ENCODE measurements around the gene KRTAP9-4. TPM values are rescaled to one million over a fixed set of nuclear protein-coding genes. Genes with fewer than 3 reads are reported as not detected.
"Not testable (repeated sequence)": the region's sequence is repeated elsewhere in the genome, so short reads cannot be mapped to it uniquely, and the experiment has no call there.

Gene KRTAP9-4
- total RNA-seq, 2 experiments from 2014 or later: not detected

- H3K4me3 Mint-ChIP-seq; intact Hi-C loops (cut with DNase I, micrococcal nuclease); ATAC-seq (ENCODE audit: poor library complexity); H3K4me1 Mint-ChIP-seq (ENCODE audit: low read depth); H3K36me3 ChIP-seq (ENCODE audit: insufficient read depth, low read length); H3K9me3 ChIP-seq (ENCODE audit: control insufficient read depth in 1 of 2, insufficient read depth in 1 of 2, low read length in 2 of 2); H3K27ac ChIP-seq (ENCODE audit: low read depth in 1 of 2, low read length in 2 of 2); H3K4me1 ChIP-seq (ENCODE audit: insufficient read depth, low read length); DNase-seq; H3K36me3 Mint-ChIP-seq (ENCODE audit: low read depth); CTCF ChIA-PET; H3K4me3 ChIP-seq (ENCODE audit: low read length); POLR2A ChIA-PET; H3K9me3 Mint-ChIP-seq; H3K27me3 Mint-ChIP-seq; H3K27me3 ChIP-seq (ENCODE audit: control insufficient read depth in 1 of 2, insufficient read depth in 2 of 2, low read length in 2 of 2); H3K27ac Mint-ChIP-seq: not testable (repeated sequence)
These were observed 2.3 kb upstream of the KRTAP9-4 start for GRCh38 chr17:41246995-41247787.

DNA sequence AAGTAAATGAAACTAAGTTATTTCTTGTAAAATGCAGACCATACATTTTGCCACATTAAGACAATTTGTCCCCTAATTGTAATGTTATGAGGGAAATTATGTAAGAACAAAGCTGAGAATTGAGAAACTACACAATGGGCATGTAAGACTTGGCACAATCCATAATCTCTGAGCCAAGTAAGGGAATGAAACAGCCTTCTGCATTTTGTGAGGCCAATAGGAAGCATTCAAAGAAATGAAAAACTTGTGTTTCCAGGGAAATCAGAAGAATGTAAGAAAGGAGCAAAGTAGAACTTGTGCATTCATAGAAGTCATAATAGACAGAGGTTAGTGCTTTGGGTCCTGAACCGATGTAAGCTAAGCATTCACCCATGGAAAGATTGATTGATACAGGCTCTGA, 1.8 kb downstream of the KRTAP9-4 start:
- no peak overlapping the region for H3K27ac Mint-ChIP-seq
- H3K27ac ChIP-seq (ENCODE audit: low read depth in 1 of 2, low read length in 2 of 2): no peak overlapping the region
- DNase-seq: no peak
- H3K4me3 ChIP-seq (ENCODE audit: low read length): no peak overlapping the region
- no peak for TF ChIP-seq CTCF (IDR thresholded peaks at IDR 0.05)
- ChIA-PET CTCF (no interaction called here), POLR2A (no interaction called here)
- intact Hi-C loops (cut with DNase I, micrococcal nuclease): loop anchor here in 1 of 2 experiments (5.0 kb wide), 1 partner anchor 41 kb away; no protein-coding TSS in a partner anchor
- H3K36me3 Mint-ChIP-seq (ENCODE audit: low read depth): no peaks in the 10 kb centered on the region
- H3K4me3 Mint-ChIP-seq: no peak overlapping the region
- H3K27me3 Mint-ChIP-seq: peaks cover 9% of the 10 kb centered on the region
- H3K4me1 Mint-ChIP-seq (ENCODE audit: low read depth): no peaks in the 10 kb centered on the region
- no peaks in the 10 kb centered on the region for H3K27me3 ChIP-seq (ENCODE audit: control insufficient read depth in 1 of 2, insufficient read depth in 2 of 2, low read length in 2 of 2)
- H3K9me3 Mint-ChIP-seq: no peaks in the 10 kb centered on the region
- H3K4me1 ChIP-seq (ENCODE audit: insufficient read depth, low read length): no peaks in the 10 kb centered on the region
- no peak for ATAC-seq (ENCODE audit: poor library complexity)
- no peaks in the 10 kb centered on the region for H3K36me3 ChIP-seq (ENCODE audit: insufficient read depth, low read length)
- no peaks in the 10 kb centered on the region for H3K9me3 ChIP-seq (ENCODE audit: control insufficient read depth in 1 of 2, insufficient read depth in 1 of 2, low read length in 2 of 2)

DNA sequence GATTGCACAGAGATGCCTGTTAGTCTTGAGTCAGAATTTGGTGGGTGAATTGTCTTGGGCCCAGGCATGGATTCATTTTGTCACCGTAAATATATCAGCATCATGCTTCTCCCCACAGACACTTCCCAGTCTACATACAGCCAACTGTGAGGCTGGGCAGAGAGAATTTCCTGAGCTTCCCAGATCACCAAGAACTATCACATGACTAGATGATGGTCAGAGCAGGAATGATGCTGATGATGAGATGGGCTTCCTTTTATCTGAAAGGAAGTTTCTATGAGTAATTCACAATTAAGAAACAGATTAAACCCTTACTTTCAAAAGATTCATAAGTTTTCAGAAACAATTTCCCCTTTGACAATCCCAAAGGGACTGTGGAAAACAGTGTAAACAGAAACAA, 5.4 kb downstream of the KRTAP9-4 start:
- Mint-ChIP-seq H3K27me3 (peaks cover 20% of the 10 kb centered on the region), H3K4me3 (no peak overlapping the region)

DNA sequence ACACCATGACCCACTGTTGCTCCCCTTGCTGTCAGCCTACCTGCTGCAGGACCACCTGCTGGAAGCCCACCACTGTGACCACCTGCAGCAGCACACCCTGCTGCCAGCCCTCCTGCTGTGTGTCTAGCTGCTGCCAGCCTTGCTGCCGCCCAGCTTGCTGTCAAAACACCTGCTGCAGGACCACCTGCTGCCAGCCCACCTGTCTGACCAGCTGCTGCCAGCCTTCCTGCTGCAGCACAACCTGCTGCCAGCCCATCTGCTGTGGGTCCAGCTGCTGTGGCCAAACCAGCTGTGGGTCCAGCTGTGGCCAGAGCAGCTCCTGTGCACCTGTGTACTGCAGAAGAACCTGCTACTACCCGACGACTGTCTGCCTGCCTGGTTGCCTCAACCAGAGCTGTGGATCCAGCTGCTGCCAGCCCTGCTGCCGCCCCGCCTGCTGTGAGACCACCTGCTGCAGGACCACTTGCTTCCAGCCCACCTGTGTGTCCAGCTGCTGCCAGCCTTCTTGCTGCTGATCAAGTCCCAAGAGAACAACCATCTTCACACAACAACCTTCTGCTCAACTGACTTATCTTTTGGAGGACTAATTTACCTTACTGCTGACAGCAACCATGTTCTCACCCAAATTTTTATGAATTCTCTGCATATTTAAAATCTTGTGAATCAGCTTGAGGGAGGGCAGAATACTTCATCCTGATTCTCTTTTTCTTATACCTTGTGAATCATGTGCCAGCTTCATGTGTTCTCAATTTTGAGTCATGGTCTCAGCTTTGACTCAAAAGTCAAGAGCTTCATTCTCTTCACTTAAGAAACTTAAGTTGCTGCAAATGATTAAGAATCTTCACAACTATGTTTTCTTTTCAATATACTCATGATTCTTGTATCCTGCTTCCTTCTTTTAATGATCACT, 6.1 kb downstream of the KRTAP9-4 start, which contains the start of gene KRTAP9-9:
Gene KRTAP9-9, plus strand, starts transcription at position 4 of the 910 bp plus-strand sequence.
- ATAC-seq (ENCODE audit: poor library complexity); DNase-seq; H3K36me3 Mint-ChIP-seq (ENCODE audit: low read depth); H3K4me1 ChIP-seq (ENCODE audit: insufficient read depth, low read length); POLR2A ChIA-PET; H3K27me3 ChIP-seq (ENCODE audit: control insufficient read depth in 1 of 2, insufficient read depth in 2 of 2, low read length in 2 of 2); H3K4me1 Mint-ChIP-seq (ENCODE audit: low read depth); H3K9me3 ChIP-seq (ENCODE audit: control insufficient read depth in 1 of 2, insufficient read depth in 1 of 2, low read length in 2 of 2); H3K9me3 Mint-ChIP-seq; H3K27ac ChIP-seq (ENCODE audit: low read depth in 1 of 2, low read length in 2 of 2); intact Hi-C loops (cut with DNase I, micrococcal nuclease); H3K27ac Mint-ChIP-seq; H3K36me3 ChIP-seq (ENCODE audit: insufficient read depth, low read length); H3K4me3 ChIP-seq (ENCODE audit: low read length); H3K4me3 Mint-ChIP-seq: not testable (repeated sequence)
- CTCF ChIA-PET: interaction anchor here (0.9 kb wide), 1 partner anchor 31 kb away, joined by 3 read pairs; no protein-coding TSS in a partner anchor
- H3K27me3 Mint-ChIP-seq: peaks cover 24% of the 10 kb centered on the region

More for the DNA sequence above, 5.4 kb downstream of the KRTAP9-4 start:
- ChIA-PET CTCF (no interaction called here), POLR2A (no interaction called here)
- no peak for TF ChIP-seq CTCF (IDR thresholded peaks at IDR 0.05)
- Mint-ChIP-seq H3K36me3 (ENCODE audit: low read depth) (no peaks in the 10 kb centered on the region), H3K9me3 (no peaks in the 10 kb centered on the region), H3K27ac (no peak overlapping the region), H3K4me1 (ENCODE audit: low read depth) (peaks cover under 1% of the 10 kb centered on the region)
- no peak overlapping the region for H3K27ac ChIP-seq (ENCODE audit: low read depth in 1 of 2, low read length in 2 of 2)
- DNase-seq (no peak), ATAC-seq (ENCODE audit: poor library complexity) (no peak)
- no peaks in the 10 kb centered on the region for H3K36me3 ChIP-seq (ENCODE audit: insufficient read depth, low read length)
- H3K4me3 ChIP-seq (ENCODE audit: low read length): no peak overlapping the region
- no peaks in the 10 kb centered on the region for H3K27me3 ChIP-seq (ENCODE audit: control insufficient read depth in 1 of 2, insufficient read depth in 2 of 2, low read length in 2 of 2)
- H3K9me3 ChIP-seq (ENCODE audit: control insufficient read depth in 1 of 2, insufficient read depth in 1 of 2, low read length in 2 of 2): no peaks in the 10 kb centered on the region
- intact Hi-C loops (cut with DNase I, micrococcal nuclease): loop anchor here in 1 of 2 experiments (5.0 kb wide), 1 partner anchor 37 kb away; no protein-coding TSS in a partner anchor
- no peaks in the 10 kb centered on the region for H3K4me1 ChIP-seq (ENCODE audit: insufficient read depth, low read length)

All from CD4-positive, alpha-beta T cell (primary cell).